ENCODE data around the gene STX18. TPM values are rescaled to one million over a fixed set of nuclear protein-coding genes. Genes with fewer than 3 reads are reported as not detected.

STX18 gene
- total and polyA plus RNA-seq, 2 experiments from 2014 or later = 15.9 to 18.1 TPM

- Histone ChIP-seq H3K36me3 (ENCODE audit: insufficient read depth) (no peaks in the 10 kb centered on the region), H3K4me1 (ENCODE audit: insufficient read depth) (no peaks in the 10 kb centered on the region), H3K79me2 (replicated peaks; ENCODE audit: insufficient read depth) (peaks cover 26% of the 10 kb centered on the region), H3F3A (replicated peaks; ENCODE audit: low read depth) (no peaks in the 10 kb centered on the region), H2AFZ (no peak overlapping the region), H4K20me1 (replicated peaks; ENCODE audit: insufficient read depth) (0 out of 2 replicates have a peak, but pooled peaks cover 15% of the 10 kb centered on the region), H3K4me3 (no peak overlapping the region), H3K9me2 (ENCODE audit: insufficient read depth) (no peaks in the 10 kb centered on the region), H3K27ac (ENCODE audit: low read depth) (no peak overlapping the region), H3K27me3 (ENCODE audit: insufficient read depth) (no peaks in the 10 kb centered on the region), H3K4me2 (no peak overlapping the region)
- no peak overlapping the region for H3K27ac Mint-ChIP-seq
- H3K4me1 Mint-ChIP-seq = peaks cover 13% of the 10 kb centered on the region
- no peak for DNase-seq (ENCODE audit: low spot score)
- peaks cover 5% of the 10 kb centered on the region for H3K27me3 Mint-ChIP-seq (ENCODE audit: insufficient read depth, low read depth, poor library complexity)
- TF ChIP-seq, protein P1, sequence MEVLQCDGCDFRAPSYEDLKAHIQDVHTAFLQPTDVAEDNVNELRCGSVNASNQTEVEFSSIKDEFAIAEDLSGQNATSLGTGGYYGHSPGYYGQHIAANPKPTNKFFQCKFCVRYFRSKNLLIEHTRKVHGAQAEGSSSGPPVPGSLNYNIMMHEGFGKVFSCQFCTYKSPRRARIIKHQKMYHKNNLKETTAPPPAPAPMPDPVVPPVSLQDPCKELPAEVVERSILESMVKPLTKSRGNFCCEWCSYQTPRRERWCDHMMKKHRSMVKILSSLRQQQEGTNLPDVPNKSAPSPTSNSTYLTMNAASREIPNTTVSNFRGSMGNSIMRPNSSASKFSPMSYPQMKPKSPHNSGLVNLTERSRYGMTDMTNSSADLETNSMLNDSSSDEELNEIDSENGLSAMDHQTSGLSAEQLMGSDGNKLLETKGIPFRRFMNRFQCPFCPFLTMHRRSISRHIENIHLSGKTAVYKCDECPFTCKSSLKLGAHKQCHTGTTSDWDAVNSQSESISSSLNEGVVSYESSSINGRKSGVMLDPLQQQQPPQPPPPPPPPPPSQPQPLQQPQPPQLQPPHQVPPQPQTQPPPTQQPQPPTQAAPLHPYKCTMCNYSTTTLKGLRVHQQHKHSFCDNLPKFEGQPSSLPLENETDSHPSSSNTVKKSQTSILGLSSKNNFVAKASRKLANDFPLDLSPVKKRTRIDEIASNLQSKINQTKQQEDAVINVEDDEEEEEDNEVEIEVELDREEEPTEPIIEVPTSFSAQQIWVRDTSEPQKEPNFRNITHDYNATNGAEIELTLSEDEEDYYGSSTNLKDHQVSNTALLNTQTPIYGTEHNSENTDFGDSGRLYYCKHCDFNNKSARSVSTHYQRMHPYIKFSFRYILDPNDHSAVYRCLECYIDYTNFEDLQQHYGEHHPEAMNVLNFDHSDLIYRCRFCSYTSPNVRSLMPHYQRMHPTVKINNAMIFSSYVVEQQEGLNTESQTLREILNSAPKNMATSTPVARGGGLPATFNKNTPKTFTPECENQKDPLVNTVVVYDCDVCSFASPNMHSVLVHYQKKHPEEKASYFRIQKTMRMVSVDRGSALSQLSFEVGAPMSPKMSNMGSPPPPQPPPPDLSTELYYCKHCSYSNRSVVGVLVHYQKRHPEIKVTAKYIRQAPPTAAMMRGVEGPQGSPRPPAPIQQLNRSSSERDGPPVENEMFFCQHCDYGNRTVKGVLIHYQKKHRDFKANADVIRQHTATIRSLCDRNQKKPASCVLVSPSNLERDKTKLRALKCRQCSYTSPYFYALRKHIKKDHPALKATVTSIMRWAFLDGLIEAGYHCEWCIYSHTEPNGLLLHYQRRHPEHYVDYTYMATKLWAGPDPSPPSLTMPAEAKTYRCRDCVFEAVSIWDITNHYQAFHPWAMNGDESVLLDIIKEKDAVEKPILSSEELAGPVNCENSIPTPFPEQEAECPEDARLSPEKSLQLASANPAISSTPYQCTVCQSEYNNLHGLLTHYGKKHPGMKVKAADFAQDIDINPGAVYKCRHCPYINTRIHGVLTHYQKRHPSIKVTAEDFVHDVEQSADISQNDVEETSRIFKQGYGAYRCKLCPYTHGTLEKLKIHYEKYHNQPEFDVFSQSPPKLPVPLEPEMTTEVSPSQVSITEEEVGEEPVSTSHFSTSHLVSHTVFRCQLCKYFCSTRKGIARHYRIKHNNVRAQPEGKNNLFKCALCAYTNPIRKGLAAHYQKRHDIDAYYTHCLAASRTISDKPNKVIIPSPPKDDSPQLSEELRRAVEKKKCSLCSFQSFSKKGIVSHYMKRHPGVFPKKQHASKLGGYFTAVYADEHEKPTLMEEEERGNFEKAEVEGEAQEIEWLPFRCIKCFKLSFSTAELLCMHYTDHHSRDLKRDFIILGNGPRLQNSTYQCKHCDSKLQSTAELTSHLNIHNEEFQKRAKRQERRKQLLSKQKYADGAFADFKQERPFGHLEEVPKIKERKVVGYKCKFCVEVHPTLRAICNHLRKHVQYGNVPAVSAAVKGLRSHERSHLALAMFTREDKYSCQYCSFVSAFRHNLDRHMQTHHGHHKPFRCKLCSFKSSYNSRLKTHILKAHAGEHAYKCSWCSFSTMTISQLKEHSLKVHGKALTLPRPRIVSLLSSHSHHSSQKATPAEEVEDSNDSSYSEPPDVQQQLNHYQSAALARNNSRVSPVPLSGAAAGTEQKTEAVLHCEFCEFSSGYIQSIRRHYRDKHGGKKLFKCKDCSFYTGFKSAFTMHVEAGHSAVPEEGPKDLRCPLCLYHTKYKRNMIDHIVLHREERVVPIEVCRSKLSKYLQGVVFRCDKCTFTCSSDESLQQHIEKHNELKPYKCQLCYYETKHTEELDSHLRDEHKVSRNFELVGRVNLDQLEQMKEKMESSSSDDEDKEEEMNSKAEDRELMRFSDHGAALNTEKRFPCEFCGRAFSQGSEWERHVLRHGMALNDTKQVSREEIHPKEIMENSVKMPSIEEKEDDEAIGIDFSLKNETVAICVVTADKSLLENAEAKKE (CRISPR knock-in tag; IDR thresholded peaks at IDR 0.05) = no peak
- TF ChIP-seq STAT1 (IDR thresholded peaks at IDR 0.05; ENCODE audit: unreplicated experiment) = no peak
- no peak for TF ChIP-seq EZH2 (IDR thresholded peaks at IDR 0.05; ENCODE audit: low read depth, unreplicated experiment)
- no peak for TF ChIP-seq ZNF331 (CRISPR knock-in tag; IDR thresholded peaks at IDR 0.05; ENCODE audit: low read depth)
- TF ChIP-seq, protein P2, sequence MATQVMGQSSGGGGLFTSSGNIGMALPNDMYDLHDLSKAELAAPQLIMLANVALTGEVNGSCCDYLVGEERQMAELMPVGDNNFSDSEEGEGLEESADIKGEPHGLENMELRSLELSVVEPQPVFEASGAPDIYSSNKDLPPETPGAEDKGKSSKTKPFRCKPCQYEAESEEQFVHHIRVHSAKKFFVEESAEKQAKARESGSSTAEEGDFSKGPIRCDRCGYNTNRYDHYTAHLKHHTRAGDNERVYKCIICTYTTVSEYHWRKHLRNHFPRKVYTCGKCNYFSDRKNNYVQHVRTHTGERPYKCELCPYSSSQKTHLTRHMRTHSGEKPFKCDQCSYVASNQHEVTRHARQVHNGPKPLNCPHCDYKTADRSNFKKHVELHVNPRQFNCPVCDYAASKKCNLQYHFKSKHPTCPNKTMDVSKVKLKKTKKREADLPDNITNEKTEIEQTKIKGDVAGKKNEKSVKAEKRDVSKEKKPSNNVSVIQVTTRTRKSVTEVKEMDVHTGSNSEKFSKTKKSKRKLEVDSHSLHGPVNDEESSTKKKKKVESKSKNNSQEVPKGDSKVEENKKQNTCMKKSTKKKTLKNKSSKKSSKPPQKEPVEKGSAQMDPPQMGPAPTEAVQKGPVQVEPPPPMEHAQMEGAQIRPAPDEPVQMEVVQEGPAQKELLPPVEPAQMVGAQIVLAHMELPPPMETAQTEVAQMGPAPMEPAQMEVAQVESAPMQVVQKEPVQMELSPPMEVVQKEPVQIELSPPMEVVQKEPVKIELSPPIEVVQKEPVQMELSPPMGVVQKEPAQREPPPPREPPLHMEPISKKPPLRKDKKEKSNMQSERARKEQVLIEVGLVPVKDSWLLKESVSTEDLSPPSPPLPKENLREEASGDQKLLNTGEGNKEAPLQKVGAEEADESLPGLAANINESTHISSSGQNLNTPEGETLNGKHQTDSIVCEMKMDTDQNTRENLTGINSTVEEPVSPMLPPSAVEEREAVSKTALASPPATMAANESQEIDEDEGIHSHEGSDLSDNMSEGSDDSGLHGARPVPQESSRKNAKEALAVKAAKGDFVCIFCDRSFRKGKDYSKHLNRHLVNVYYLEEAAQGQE (IDR thresholded peaks at IDR 0.05; ENCODE audit: unreplicated experiment) = no peak
- H3K36me3 Mint-ChIP-seq (ENCODE audit: low read depth) = no peaks in the 10 kb centered on the region
- no peaks in the 10 kb centered on the region for H3K9me3 Mint-ChIP-seq
- no peak overlapping the region for H3K4me3 Mint-ChIP-seq
- ATAC-seq = no peak; the same call in 2 of the 3 replicates
Observed at GRCh38 chr4:4529392-4529791, 12.5 kb downstream of the STX18 start.
